Fibroblast of the aortic adventitia (primary cell): ENCODE results near the gene BCAS1. TPM values are rescaled to one million over a fixed set of nuclear protein-coding genes. Genes with fewer than 3 reads are reported as not detected.

Experiments used
- DNase-seq: peaks from one replicate; pipeline ENCODE4 v3.0.0-alpha.2; 2010; ENCODE audit warnings: low read depth
- H3K4me3 ChIP-seq: 2 replicates; pipeline ENCODE4 v1.5.1; 2011; ENCODE audit warnings: low read depth, mild to moderate bottlenecking, control low read depth, low read length, moderate library complexity
- small RNA-seq: library from RNA; depleted of rRNA; stranded (forward); fragments of <200 nt; gene quantifications from one replicate; pipeline ENCODE3, GENCODE V24; 2012
- total RNA-seq: library from RNA; depleted of rRNA; stranded (reverse); fragments of >200 nt; gene quantifications from 2 replicates; pipeline ENCODE4 v1.2.3, GENCODE V29; 2012; ENCODE audit warnings: low replicate concordance
- TF ChIP-seq, protein P1 (sequence below): IDR thresholded peaks from 2 replicates; pipeline ENCODE4 v1.5.1; 2011; ENCODE audit warnings: mild to moderate bottlenecking, low read length, control low read depth, inconsistent platforms; ENCODE audit not compliant: insufficient read depth

BCAS1 gene
- total RNA-seq, 1 donor = 0.09 TPM

DNA sequence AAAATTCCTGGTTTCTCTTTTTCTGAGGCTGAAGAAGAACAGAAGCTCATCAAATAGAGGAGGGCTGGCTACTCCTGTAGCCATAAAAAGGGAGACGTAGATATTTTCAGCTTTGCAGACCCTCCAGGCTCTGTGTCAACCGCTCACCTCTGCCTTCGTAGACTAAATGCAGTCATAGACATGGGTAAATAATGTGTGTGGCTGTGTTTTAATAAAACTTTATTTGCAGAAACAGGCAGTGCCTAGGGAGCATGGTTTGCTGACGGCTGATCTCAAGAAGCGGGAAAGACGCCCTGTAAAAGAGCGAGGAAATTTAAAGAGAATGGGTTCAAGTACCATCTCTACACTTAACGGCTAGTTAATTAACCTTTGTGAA is 171.8 kb downstream of the BCAS1 start:
- DNase-seq = no peak
- H3K4me3 ChIP-seq = no peak overlapping the region
- TF ChIP-seq, protein P1, sequence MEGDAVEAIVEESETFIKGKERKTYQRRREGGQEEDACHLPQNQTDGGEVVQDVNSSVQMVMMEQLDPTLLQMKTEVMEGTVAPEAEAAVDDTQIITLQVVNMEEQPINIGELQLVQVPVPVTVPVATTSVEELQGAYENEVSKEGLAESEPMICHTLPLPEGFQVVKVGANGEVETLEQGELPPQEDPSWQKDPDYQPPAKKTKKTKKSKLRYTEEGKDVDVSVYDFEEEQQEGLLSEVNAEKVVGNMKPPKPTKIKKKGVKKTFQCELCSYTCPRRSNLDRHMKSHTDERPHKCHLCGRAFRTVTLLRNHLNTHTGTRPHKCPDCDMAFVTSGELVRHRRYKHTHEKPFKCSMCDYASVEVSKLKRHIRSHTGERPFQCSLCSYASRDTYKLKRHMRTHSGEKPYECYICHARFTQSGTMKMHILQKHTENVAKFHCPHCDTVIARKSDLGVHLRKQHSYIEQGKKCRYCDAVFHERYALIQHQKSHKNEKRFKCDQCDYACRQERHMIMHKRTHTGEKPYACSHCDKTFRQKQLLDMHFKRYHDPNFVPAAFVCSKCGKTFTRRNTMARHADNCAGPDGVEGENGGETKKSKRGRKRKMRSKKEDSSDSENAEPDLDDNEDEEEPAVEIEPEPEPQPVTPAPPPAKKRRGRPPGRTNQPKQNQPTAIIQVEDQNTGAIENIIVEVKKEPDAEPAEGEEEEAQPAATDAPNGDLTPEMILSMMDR = no peak

DNA sequence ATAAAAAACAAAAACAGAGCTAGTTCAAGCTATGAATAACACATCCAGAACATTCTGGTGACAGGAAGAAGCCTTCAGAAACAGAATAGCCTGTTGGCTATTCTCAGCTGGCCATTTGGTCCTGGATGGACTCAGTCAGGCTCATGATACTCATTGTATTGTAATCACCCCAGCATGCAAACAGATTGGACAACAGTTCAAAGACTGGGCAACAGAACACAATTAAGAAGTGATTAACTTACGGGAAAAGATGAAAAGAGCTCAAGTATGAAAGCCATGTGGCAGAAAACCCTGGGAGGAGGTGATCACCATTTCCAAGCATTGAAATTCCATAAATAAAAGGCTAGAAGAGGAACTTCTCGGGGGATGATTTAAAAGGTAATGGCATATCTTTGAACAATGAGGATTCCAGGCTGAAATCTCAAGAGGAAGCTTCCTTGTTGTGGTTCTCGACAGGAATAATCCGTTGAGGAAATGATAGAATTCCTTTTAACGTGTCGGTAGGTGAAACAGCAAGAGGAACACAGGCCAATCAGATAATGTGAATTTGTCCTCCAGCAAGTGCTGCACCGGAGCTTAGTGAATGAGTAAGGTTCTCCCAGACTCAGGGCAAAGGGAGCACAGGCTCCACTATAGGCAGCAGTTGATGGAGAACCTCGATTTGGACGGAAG is 172.4 kb downstream of the BCAS1 start:
- no peak overlapping the region for H3K4me3 ChIP-seq
- no peak for DNase-seq
- TF ChIP-seq, protein P1 = no peak

DNA sequence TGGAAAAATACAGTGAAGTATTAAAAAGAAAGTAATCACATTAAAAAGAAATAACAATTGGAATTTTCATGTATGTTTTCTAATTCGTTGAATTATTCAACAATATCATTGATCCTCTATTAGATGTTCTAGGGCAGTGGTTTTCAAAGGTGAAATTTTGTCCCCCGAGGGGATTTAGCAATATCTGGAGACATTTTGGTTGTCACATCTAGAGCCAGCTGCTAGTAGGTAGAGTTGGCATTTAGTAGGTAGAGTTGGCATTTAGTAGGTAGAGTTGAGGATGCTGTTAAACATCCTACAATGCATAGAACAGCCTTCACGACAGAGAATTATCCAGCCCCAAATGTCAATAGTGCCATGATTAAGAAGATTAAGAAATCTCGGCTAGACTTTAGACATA is 173.7 kb downstream of the BCAS1 start:
- no peak for DNase-seq
- no peak overlapping the region for H3K4me3 ChIP-seq
- TF ChIP-seq, protein P1 = no peak

DNA sequence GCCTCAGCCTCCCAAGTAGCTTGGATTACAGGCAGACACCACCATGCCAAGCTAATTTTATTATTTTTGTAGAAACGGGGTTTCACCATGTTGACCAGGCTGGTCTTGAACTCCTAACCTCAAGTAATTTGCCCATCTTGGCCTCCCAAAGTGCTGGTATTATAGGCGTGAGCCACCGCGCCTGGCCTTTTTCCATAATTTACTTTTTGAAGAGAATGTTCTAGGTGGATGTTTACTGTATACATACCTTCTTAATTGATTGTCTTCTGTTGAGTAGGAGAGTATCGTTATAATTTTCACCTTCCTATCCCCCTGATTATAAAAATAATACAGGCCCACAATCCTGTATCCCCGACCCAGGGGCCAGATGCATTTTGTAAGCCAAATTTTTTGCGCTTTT is 174.4 kb downstream of the BCAS1 start:
- DNase-seq = no peak
- TF ChIP-seq, protein P1 = no peak

DNA sequence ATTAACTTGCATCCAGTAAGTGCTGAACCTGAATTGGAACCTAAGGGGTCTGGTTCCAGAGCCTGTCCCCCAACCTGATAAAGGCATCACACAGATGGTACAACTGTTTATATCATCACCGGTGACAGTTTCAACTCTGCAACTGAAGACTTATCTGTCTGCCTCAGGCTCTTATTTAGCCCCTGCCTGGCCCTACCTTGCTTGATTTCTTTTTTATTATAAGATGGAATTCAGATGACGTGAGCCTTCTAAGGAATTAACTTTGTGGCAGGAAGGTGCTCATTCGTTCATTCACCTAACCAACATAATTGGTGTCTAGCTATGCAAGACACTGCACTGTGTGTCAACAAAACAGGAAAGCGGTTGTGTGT is 175.0 kb downstream of the BCAS1 start:
- TF ChIP-seq, protein P1 = no peak
- no peak for DNase-seq
- no peak overlapping the region for H3K4me3 ChIP-seq

More for the DNA sequence above, 174.4 kb downstream of the BCAS1 start:
- no peak overlapping the region for H3K4me3 ChIP-seq

DNA sequence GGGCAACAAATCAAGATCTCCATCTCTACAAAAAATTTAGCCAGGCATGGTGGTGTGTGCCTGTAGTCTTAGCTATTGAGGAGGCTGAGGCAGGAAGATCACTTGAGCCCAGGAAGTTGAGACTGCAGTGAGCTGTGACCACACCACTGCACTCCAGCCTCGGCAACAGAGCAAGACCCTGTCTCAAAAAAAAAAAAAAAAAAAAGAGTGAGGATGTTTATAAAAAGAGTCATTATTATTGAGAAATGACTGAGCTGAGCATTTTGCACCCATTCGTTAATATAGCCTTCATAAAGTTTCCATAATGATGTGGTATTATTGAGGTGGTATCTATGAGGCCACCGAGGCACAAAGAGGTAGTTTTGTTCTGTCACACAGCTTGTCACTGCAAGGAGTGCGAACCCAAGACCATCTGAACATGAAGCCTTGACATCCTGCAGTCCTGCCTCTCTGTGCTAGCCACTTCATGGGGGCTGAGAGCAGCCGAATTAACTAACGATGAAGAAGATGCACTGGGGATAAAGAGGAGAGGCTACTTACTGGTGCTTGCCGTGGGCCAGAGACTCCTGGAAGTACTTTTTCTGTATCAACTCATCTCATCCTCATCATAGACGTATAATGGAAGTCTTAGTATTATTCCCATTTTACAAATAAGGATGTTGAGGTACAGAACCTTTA is 175.5 kb downstream of the BCAS1 start:
- no peak for DNase-seq
- no peak overlapping the region for H3K4me3 ChIP-seq
- TF ChIP-seq, protein P1 = no peak

Small RNAs within 50 kb of the gene (small RNA-seq; reads per million reads assigned to genes)
- not detected for gene MIR4756

Other genes with a start within 250 kb of the BCAS1 start
- gene CYP24A1, start 103.4 kb upstream of the BCAS1 start, total RNA-seq = 0.98 TPM in 1 of 2 replicates, not detected in the other
- 149 and 1,207 TPM in 2 replicates for gene PFDN4, start 137.5 kb upstream of the BCAS1 start, total RNA-seq